GM18867 (cell line): ENCODE measurements around the gene HCRT.
"Not testable (repeated sequence)": the region's sequence is repeated elsewhere in the genome, so short reads cannot be mapped to it uniquely, and the experiment has no call there.

ENCODE experiments used
- ATAC-seq: cut with Tn5 transposase; IDR thresholded peaks from one replicate; pipeline ENCODE4 v1.9.1; 2021; ENCODE audit warnings: mild to moderate bottlenecking, moderate library complexity; ENCODE audit not compliant: unreplicated experiment

HCRT gene

DNA sequence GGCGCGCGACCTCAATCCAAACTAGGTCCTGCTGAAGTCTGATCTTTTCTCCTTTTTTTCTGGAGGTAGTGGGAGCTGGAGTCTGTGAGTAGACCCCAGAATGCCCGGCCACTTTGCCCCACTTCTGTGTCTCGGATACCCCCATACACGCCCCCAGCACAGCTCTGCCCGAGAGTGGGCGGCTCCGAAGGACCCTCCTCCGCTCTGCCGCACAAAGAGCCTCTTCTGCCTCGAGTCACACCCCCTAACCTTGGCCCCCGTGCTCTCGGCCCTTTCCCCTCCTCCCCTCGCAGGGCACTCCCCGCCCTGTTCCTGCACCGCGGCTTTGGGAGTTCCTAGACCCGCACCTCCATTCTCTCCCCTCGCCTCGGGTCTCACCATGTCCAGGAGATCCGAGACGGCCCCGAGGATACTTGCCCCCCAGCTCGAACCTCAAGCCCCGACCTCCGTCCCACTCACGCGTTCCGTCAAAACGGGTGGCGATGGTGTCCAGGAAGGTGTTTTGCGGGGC, 4.8 kb downstream of the HCRT start:
- no peak for ATAC-seq

DNA sequence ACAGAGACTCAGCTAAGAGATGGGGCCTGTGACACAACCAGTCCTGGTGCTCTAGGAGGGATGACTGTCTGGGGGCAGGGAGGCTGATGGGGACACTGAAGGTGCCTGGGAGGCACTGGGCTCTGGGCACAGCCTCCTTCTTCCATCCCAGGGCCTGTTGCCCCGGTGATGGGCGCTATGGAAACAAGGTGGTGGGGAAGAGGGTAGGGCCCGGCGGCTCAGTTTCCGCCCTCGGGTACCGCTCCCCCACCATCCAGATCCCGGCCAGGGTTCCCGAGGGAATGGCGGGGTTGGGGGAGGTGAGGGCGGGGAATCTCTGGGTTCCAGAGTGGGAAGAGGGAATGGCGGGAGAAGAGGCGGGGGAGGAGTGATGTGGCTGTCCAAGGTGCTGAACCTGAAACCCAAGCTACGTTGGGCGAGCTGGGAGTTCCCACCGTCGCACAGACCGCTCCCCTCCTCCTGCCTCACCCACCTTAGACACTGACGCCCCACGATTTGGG, 5.3 kb downstream of the HCRT start:
- no peak for ATAC-seq

GRCh38 chr17:42179335-42179734, 5.9 kb downstream of the HCRT start:
- ATAC-seq: no peak

GRCh38 chr17:42178817-42179216, 6.4 kb downstream of the HCRT start:
- no peak for ATAC-seq

GRCh38 chr17:42177684-42178083, 7.6 kb downstream of the HCRT start:
- ATAC-seq: no peak

DNA sequence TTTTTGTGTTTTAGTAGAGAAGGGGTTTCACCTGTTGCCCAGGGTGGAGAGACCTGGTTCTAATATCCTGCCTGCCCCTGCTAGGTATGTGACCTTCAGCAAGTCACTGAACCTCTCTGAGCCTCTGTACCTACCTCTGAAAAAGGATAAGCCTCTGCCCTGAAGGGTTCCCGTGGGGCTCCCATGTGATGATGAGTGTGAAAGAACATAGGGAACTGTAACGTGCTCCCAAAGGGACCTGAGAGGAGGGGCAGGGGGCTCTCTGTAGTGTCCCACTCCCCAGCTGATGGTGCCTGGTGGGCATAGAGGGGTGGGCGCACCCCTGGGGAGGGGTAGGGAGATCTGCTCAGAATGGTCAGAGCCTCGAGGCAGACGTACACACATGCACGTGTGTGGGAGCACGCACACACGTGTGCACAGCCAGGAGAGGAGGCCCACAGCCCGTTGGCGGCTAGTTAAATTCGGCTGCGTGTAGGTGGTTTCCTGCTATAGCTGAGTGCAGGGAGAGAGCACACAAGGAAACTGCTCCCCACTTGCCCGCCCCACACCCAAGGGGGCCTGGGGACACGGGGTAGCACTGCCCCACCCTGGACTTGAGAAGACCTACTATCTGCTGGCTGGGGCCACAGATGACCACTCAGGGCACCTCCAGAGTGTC, 11.0 kb downstream of the HCRT start:
- ATAC-seq: no peak

- ATAC-seq: no peak
Observed at GRCh38 chr17:42171831-42172230, 13.4 kb downstream of the HCRT start.

GRCh38 chr17:42169351-42169750, 15.9 kb downstream of the HCRT start:
- ATAC-seq: no peak

- no peak for ATAC-seq
Observed at GRCh38 chr17:42167807-42168206, 17.4 kb downstream of the HCRT start.

DNA sequence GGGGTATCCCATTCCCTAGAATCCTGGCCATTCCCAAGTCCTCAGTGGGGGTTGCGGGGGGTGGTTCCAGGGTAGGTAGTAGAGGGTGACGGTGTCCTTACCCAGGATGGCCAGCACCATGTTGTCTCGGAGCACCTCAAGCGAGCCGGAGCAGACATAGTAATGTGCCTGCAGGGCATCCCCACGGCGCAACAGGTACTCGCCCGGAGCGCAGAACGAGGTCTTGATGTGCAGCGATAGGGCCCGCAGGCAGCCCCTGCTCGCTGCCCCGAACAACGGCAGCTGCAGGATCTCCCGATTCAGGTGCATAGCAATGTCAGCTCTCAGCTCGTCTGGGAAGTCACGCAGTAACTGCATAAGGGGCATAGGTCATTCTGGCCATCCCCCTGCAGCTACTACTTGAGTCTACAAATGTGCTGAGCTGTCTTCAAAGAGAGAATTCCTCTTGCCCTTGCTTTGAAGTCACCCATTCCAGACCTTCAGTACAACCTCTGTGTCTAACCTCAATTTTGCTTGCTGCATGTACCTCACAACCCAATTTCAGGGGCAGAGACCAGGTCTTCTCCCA, 19.0 kb downstream of the HCRT start:
- ATAC-seq: no peak

GRCh38 chr17:42165751-42166150, 19.5 kb downstream of the HCRT start:
- no peak for ATAC-seq

- ATAC-seq: no peak
Observed at GRCh38 chr17:42163696-42164407, 21.4 kb downstream of the HCRT start.

- ATAC-seq: no peak
Observed at GRCh38 chr17:42163113-42163512, 22.1 kb downstream of the HCRT start.

- ATAC-seq: no peak
Observed at GRCh38 chr17:42160531-42160910, 24.7 kb downstream of the HCRT start.

- ATAC-seq: no peak
Observed at GRCh38 chr17:42159796-42160530, 25.3 kb downstream of the HCRT start.

DNA sequence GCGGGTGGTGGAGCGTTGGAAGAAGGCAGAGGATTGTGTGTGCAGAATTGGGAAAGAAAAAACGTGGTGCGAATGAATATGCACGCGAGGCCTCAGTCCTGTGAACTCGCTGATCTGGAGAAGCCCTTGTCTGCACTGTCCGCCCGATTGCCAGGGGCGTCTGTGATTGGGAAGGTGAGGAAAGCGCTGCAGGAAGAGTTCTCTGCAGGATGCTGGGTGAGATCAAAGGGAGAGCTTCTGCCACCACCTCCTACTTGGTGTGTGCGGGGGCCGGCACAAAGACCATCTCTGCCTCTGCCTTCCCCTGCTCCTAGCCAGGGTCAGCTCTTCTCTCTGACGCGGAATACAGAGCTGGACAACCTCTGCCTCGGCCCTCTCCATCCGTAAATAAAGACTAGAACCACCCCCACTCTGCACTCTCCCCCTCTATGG, 29.6 kb downstream of the HCRT start:
- no peak for ATAC-seq

DNA sequence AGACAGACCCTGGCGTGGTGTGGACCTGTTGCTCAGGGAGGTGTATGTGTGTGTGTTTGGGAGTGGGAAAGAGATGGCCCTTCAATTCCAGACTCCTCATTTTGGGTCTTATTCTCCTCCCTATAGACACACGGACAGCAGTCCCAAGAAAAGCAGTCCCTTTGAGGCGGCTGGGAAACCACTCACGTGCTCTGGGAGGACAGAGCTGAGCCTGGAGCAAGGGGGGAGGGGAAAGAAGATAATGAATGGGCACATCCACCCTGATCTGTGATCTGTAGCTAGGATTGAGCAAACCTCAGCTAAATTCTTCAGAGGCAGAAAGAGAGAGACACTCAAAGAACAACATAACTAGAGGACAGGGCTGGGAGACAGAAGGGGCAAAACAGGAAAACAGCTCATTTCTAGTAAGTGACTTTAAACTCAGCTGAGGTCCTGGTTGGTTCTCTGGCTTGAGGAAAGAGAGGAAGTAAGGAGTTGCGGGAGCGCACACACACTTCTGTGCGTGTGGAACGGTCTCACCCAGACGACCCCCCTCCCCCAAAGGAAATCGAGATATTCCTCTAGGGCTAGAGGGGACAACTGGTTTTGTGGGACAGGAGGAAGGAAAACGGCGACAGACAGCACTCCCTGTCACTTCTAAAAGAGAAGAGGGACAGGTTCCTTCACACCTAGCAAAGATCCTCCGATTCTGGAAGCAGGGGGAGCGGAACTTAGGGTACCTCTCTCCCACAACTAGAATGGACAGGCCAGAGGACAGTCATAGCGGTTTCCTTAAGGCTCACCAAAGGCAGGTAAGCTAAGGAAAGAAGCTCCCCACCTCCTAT, 31.1 kb downstream of the HCRT start:
- no peak for ATAC-seq

GRCh38 chr17:42146911-42147607, 38.2 kb downstream of the HCRT start:
- ATAC-seq: no peak

DNA sequence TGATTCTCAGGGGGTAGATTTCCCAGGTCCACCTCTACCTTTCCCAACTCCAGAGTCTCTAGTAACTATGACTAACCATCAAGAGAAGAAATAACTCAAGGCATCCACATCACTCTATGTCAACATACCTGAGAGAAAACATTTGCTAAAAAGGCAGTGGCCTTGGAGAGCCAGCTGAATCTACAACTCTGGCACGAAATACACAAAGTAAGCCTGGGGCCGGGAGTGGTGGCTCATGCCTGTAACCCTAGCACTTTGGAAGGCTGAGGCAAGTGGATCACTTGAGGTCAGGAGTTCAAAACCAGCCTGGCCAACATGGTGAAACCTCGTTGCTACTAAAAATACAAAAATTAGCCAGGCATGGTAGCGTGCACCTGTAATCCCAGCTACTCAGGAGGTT, 42.1 kb downstream of the HCRT start:
- ATAC-seq: not testable (repeated sequence)

DNA sequence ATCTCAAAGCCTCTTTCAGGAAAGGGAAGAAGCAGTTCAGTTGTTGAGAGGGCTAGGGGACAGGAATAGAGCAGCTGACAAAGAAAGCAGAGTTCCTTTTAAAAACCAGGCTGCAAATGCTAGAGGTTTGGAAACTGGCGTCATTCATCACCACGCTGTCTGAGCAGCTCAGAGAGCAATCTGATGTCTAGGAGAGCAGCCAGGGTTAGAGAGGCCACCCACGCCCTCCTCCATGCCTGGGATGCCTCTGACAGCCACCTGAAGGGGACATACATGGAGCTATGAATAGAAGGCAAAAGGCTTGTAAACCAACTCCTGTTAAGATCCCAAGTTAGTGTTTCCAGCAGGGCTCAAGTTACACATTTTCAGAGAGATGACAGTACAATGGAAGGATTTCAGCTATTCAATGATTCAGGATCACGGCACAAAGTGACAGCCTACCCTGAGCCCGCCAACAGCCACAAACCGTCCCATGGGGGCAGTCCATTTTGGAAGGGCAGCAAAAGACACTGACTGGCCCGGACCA, 42.8 kb downstream of the HCRT start:
- ATAC-seq: no peak
